MCF 10A (cell line): ENCODE data around the gene CDC14B. TPM values are rescaled to one million over a fixed set of nuclear protein-coding genes. Genes with fewer than 3 reads are reported as not detected.

Source experiments
- BruUV-seq: library from RNA; stranded (reverse); fragments of 400-500 nt; replicated peaks from 2 replicates; lab custom pipeline; 2021; lab: Mats Ljungman, UMichigan
- CTCF ChIA-PET: fragments of 300-600 bp; sonication (Branson Sonifier 250); formaldehyde crosslinking; extraction: SDS; loops from one replicate; lab custom pipeline; 2021; ENCODE audit warnings: antibody characterized with exemption, inconsistent platforms; lab: Yijun Ruan, JAX
- POLR2A ChIA-PET: fragments of 300-600, 350-650 bp; sonication (Branson Sonifier 250); formaldehyde crosslinking; extraction: SDS; loops from one replicate; lab custom pipeline; 2020; ENCODE audit warnings: antibody characterized with exemption, inconsistent platforms; lab: Yijun Ruan, JAX
- DNase-seq: peaks from one replicate; pipeline ENCODE4 v3.0.0-alpha.2; 2018; ENCODE audit not compliant: unreplicated experiment
- H3K27ac Mint-ChIP-seq: one replicate; pipeline ENCODE4 v1.8.0; 2022; ENCODE audit warnings: mild to moderate bottlenecking, low read depth, mixed read lengths; ENCODE audit not compliant: unreplicated experiment
- H3K27me3 Mint-ChIP-seq: one replicate; pipeline ENCODE4 v1.8.0; 2022; ENCODE audit warnings: mixed read lengths; ENCODE audit not compliant: insufficient read depth, unreplicated experiment
- H3K36me3 Mint-ChIP-seq: one replicate; pipeline ENCODE4 v1.8.0; 2022; ENCODE audit warnings: mild to moderate bottlenecking, moderate library complexity, mixed read lengths; ENCODE audit not compliant: insufficient read depth, unreplicated experiment
- H3K4me1 Mint-ChIP-seq: one replicate; pipeline ENCODE4 v1.8.0; 2022; ENCODE audit warnings: mixed read lengths; ENCODE audit not compliant: insufficient read depth, unreplicated experiment
- H3K4me3 Mint-ChIP-seq: one replicate; pipeline ENCODE4 v1.8.0; 2022; ENCODE audit warnings: mild to moderate bottlenecking, moderate library complexity, mixed read lengths; ENCODE audit not compliant: unreplicated experiment
- H3K9me3 Mint-ChIP-seq: one replicate; pipeline ENCODE4 v1.8.0; 2022; ENCODE audit warnings: mixed read lengths; ENCODE audit not compliant: unreplicated experiment
- intact Hi-C: fragments of 100-400 bp; cut with micrococcal nuclease; formaldehyde crosslinking; loops from 2 replicates; pipeline ENCODE4 v1.14.1; 2022
- total RNA-seq: library from RNA; stranded (reverse); gene quantifications from 2 replicates; pipeline ENCODE4 v1.2.3, GENCODE V29; 2022
- TF ChIP-seq, protein P1 (sequence below): fragments of 200-600 bp; IDR thresholded peaks from one replicate; pipeline ENCODE4 v1.8.0; 2022; ENCODE audit warnings: antibody characterized with exemption, mild to moderate bottlenecking; ENCODE audit not compliant: unreplicated experiment

CDC14B gene
- total RNA-seq, 1 experiment from 2014 or later, result 7.0 TPM

DNA sequence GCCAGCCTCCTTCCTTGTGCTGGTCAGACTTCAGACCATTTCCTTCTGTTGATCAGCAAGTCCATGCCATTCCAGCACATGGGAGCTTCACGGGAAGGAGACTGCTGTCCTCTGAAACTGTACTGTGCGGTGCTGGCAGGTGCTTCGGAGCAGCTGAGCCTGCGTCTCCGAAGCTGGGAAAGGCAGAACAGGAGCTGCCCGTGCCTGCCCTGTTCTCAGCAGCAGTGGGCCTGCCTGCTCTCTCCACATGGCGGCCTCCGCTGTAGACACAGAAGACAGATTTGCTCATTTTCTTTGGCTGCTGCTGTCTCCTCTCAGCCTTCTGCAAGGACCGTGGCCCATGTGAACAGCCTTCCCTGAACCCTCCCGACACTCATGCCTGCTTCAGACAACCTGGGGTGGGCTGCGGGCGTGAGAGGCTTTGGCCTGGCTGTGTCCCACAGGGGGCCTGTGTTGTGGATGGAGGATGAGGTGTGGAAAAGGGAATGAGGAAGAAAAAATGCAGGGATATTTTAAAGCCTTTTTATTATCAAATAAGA is 126.6 kb downstream of the CDC14B start:
- Mint-ChIP-seq H3K9me3 (no peaks in the 10 kb centered on the region), H3K4me1 (no peaks in the 10 kb centered on the region), H3K27me3 (no peaks in the 10 kb centered on the region), H3K4me3 (no peak overlapping the region), H3K27ac (no peak overlapping the region), H3K36me3 (peaks cover 13% of the 10 kb centered on the region)
- no TSS peak for BruUV-seq
- TF ChIP-seq, protein P1, sequence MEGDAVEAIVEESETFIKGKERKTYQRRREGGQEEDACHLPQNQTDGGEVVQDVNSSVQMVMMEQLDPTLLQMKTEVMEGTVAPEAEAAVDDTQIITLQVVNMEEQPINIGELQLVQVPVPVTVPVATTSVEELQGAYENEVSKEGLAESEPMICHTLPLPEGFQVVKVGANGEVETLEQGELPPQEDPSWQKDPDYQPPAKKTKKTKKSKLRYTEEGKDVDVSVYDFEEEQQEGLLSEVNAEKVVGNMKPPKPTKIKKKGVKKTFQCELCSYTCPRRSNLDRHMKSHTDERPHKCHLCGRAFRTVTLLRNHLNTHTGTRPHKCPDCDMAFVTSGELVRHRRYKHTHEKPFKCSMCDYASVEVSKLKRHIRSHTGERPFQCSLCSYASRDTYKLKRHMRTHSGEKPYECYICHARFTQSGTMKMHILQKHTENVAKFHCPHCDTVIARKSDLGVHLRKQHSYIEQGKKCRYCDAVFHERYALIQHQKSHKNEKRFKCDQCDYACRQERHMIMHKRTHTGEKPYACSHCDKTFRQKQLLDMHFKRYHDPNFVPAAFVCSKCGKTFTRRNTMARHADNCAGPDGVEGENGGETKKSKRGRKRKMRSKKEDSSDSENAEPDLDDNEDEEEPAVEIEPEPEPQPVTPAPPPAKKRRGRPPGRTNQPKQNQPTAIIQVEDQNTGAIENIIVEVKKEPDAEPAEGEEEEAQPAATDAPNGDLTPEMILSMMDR, result no peak
- intact Hi-C loops, result no loop called here
- CTCF ChIA-PET, result no interaction called here
- POLR2A ChIA-PET, result no interaction called here
- no peak for DNase-seq

DNA sequence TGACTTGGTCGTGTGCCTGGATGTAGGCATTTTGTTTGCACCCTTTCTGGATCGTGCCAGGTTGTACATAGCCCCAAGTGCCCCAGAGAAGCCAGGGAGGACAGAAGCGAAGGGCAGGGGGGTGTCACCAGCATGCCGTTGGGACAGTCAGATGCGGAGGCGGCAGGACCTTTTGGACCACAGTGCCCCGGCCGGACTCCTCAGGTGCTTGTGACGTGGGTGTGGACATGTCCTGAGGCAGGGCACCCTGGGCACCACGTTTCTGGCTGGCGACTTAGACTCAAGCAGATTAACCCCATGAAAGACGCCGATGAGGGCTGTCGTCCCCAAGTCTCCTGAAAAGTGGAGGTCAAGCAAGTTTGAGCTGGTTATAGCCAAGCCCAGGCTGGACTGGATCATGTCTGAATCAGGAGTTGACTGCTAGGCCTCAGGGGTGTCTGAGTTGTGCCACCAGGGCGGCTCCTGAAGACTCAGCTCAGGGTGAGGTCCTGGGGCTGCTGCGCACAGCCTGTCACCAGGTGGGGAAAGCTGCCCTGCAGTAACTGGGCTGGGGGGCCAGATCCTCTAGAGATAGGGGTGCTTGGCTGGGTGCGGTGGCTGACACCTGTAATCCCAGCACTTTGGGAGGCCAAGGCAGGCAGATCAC is 127.6 kb downstream of the CDC14B start:
- no peaks in the 10 kb centered on the region for H3K9me3 Mint-ChIP-seq
- H3K27ac Mint-ChIP-seq, result no peak overlapping the region
- no peaks in the 10 kb centered on the region for H3K4me1 Mint-ChIP-seq
- no TSS peak for BruUV-seq
- POLR2A ChIA-PET, result no interaction called here
- TF ChIP-seq, protein P1, result no peak
- no peaks in the 10 kb centered on the region for H3K27me3 Mint-ChIP-seq
- H3K4me3 Mint-ChIP-seq, result no peak overlapping the region
- intact Hi-C loops, result no loop called here
- no peak for DNase-seq
- peaks cover 13% of the 10 kb centered on the region for H3K36me3 Mint-ChIP-seq
- CTCF ChIA-PET, result no interaction called here

DNA sequence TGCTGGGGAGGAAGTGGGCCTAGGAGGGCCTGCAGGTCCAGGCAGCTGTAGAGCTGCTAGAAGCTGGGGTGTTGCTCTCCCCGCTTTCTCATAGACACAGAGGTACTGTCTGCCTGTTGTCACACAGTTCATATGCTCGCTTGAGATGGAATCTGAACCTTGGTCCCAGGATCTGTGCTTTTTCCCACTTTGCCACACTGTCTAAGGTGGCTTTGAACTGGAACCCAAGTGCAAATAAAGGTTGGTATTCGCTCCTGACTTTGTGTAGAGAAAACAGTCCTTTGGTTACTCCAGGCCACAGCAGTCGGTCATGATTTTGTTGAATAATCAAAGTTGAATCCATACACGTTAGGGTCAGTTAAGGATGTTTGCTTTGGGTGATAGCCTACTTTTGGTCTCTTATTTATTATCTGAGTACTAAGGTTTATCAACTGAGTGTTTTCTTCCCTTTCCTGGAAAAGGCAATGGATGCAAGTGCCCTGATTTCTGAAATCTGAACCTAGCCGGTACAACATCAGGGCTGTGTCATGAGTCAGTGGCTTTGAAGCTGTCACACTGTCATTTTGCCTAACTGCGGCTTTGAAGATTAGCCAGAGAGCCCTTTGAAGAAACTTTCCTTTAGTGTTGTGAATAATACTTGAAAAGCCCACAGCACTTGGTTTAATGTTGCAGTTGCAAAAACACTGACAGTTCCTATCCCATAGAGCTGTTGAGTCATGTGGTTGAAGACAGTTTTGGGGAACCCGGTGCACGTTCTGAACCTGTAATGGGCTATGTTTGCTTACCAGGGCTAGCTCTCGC is 128.4 kb downstream of the CDC14B start:
- intact Hi-C loops, result no loop called here
- no peak for DNase-seq
- Mint-ChIP-seq H3K4me3 (no peak overlapping the region), H3K4me1 (no peaks in the 10 kb centered on the region), H3K9me3 (no peaks in the 10 kb centered on the region), H3K27me3 (no peaks in the 10 kb centered on the region), H3K36me3 (peaks cover 13% of the 10 kb centered on the region), H3K27ac (no peak overlapping the region)
- no TSS peak for BruUV-seq
- ChIA-PET CTCF (interaction anchor here (0.6 kb wide), 2 partner anchors 19 to 48 kb away, joined by 4 read pairs; no protein-coding TSS in a partner anchor), POLR2A (no interaction called here)
- TF ChIP-seq, protein P1, result no peak

DNA sequence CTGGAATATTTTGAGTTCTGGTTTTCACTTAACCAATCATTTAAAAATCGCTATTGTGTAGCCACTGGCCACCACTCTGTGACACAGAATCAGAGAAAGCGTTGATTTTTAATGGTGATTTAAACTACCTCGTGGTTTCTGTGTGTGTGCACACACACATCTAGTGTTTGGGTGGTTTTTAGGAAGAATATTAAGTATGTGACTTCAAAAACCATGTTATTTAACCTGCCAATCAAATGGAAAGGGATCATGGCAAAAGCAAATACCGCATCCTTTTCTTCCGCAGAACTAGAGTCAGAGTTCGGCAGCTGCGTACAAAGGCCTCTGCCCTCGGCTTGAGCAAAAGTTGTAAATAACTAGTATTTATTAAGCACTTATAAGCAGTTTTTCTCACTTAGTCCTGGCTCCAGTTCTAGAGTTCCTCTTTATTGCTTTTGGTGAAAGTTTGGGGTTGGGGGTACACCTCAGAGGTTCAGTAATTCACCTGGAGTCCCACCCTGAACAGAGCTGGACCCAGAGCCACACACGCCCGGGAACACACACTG is 129.0 kb downstream of the CDC14B start:
- peak overlapping the region; percentile 35 for H3K27ac Mint-ChIP-seq
- ChIA-PET POLR2A (no interaction called here), CTCF (interaction anchor here (0.6 to 0.7 kb wide), 3 partner anchors 48 to 176 kb away, joined by 3 to 4 read pairs (median 4); no protein-coding TSS in a partner anchor)
- TF ChIP-seq, protein P1, result no peak
- H3K9me3 Mint-ChIP-seq, result no peaks in the 10 kb centered on the region
- BruUV-seq, result no TSS peak
- intact Hi-C loops, result no loop called here
- no peak for DNase-seq
- H3K4me1 Mint-ChIP-seq, result no peaks in the 10 kb centered on the region
- H3K36me3 Mint-ChIP-seq, result peaks cover 17% of the 10 kb centered on the region
- H3K27me3 Mint-ChIP-seq, result no peaks in the 10 kb centered on the region
- H3K4me3 Mint-ChIP-seq, result no peak overlapping the region
